Activated CD4-positive, CD25-positive, alpha-beta regulatory T cell treated with anti-CD3 and anti-CD28 coated beads, Interleukin-2, amount 50 U/mL, for 72 hours (primary cell): ENCODE measurements around the gene PGAM2.
A peak's percentile ranks its signal among the peaks of the same experiment; 100 is the strongest.
"Not testable (repeated sequence)": the region's sequence is repeated elsewhere in the genome, so short reads cannot be mapped to it uniquely, and the experiment has no call there.

ENCODE experiments used
- DNase-seq: peaks from one replicate; pipeline ENCODE4 v3.0.0; 2021

PGAM2 gene

GRCh38 chr7:44018857-44019807 is 46.2 kb downstream of the PGAM2 start:
- DNase-seq = peak; percentile 99

- not testable (repeated sequence) for DNase-seq
These were observed 50.3 kb downstream of the PGAM2 start for GRCh38 chr7:44015090-44015489.
